Caco-2 (cell line): ENCODE measurements around the gene CADM4. TPM values are rescaled to one million over a fixed set of nuclear protein-coding genes. Genes with fewer than 3 reads are reported as not detected.

ENCODE experiments used
- BruUV-seq: library from RNA; stranded (reverse); fragments of 400-500 nt; replicated peaks from 2 replicates; lab custom pipeline; 2021; lab: Mats Ljungman, UMichigan
- CTCF ChIA-PET: fragments of 300-600 bp; sonication (Branson Sonifier 250); formaldehyde crosslinking; loops from one replicate; lab custom pipeline; 2022; ENCODE audit warnings: antibody characterized with exemption; lab: Charles Lee
- POLR2A ChIA-PET: fragments of 300-600 bp; sonication (Branson Sonifier 250); formaldehyde crosslinking; loops from one replicate; lab custom pipeline; 2022; ENCODE audit warnings: antibody characterized with exemption; lab: Charles Lee
- DNase-seq, 2 experiments: peaks; one replicate each; pipeline versions ENCODE4 v3.0.0 to v3.0.0-alpha.2; 2020 to 2022
- H3K27me3 ChIP-seq: replicated peaks from 2 replicates; pipeline ENCODE4 v1.6.0; 2011; ENCODE audit warnings: low read length; ENCODE audit not compliant: control insufficient read depth, insufficient read depth
- H3K36me3 ChIP-seq: 2 replicates; pipeline ENCODE4 v1.5.1; 2011; ENCODE audit warnings: low read length; ENCODE audit not compliant: control insufficient read depth, insufficient read depth
- H3K4me1 ChIP-seq: fragments of 250-450 bp; sonication (Bioruptor Pico); 2 replicates; pipeline ENCODE4 v1.5.1; 2020; ENCODE audit warnings: mild to moderate bottlenecking
- H3K4me3 ChIP-seq: 2 replicates; pipeline ENCODE4 v1.5.1; 2011; ENCODE audit warnings: low read depth, mild to moderate bottlenecking, control low read depth, low read length
- H3K9me3 ChIP-seq: fragments of 250-450 bp; sonication (Bioruptor Pico); 2 replicates; pipeline ENCODE4 v1.5.1; 2020; ENCODE audit warnings: mild to moderate bottlenecking, moderate library complexity
- H3K27ac Mint-ChIP-seq: one replicate; pipeline ENCODE4 v1.8.0; 2022; ENCODE audit warnings: mixed read lengths; ENCODE audit not compliant: unreplicated experiment
- H3K27me3 Mint-ChIP-seq: one replicate; pipeline ENCODE4 v1.8.0; 2022; ENCODE audit warnings: mixed read lengths; ENCODE audit not compliant: insufficient read depth, unreplicated experiment
- H3K36me3 Mint-ChIP-seq: one replicate; pipeline ENCODE4 v1.8.0; 2022; ENCODE audit warnings: mild to moderate bottlenecking, mixed read lengths; ENCODE audit not compliant: insufficient read depth, unreplicated experiment
- H3K4me1 Mint-ChIP-seq: one replicate; pipeline ENCODE4 v1.8.0; 2022; ENCODE audit warnings: low read depth, mixed read lengths; ENCODE audit not compliant: unreplicated experiment
- H3K4me3 Mint-ChIP-seq: one replicate; pipeline ENCODE4 v1.8.0; 2022; ENCODE audit warnings: mild to moderate bottlenecking, moderate library complexity, mixed read lengths; ENCODE audit not compliant: unreplicated experiment
- H3K9me3 Mint-ChIP-seq: one replicate; pipeline ENCODE4 v1.8.0; 2022; ENCODE audit warnings: mixed read lengths; ENCODE audit not compliant: unreplicated experiment
- CTCF ChIP-seq, 2 experiments: fragments of 200-600 bp in 1 of 2; IDR thresholded peaks; 1 replicate in 1 of 2; 2 replicates in 1 of 2; pipeline versions ENCODE4 v1.5.1 to v1.8.0; 2011 to 2022; ENCODE audit warnings: antibody characterized with exemption in 1 of 2, control low read depth in 1 of 2, inconsistent platforms in 1 of 2, low read depth in 1 of 2, low read length in 1 of 2, mild to moderate bottlenecking in 1 of 2, moderate library complexity in 1 of 2; ENCODE audit not compliant: insufficient read depth in 1 of 2, severe bottlenecking in 1 of 2, unreplicated experiment in 1 of 2
- intact Hi-C: fragments of 100-400 bp; cut with micrococcal nuclease; formaldehyde crosslinking; loops from one replicate; pipeline ENCODE4 v1.10.0; 2022; ENCODE audit not compliant: unreplicated experiment
- total RNA-seq: library from RNA; stranded (reverse); gene quantifications from 2 replicates; pipeline ENCODE4 v1.2.3, GENCODE V29; 2022

CADM4 gene
- total RNA-seq, 1 experiment from 2014 or later = 13.2 TPM

GRCh38 chr19:43678512-43679261 is 39.0 kb upstream of the CADM4 start:
- Histone ChIP-seq H3K9me3 (no peaks in the 10 kb centered on the region), H3K27me3 (no peaks in the 10 kb centered on the region)

DNA sequence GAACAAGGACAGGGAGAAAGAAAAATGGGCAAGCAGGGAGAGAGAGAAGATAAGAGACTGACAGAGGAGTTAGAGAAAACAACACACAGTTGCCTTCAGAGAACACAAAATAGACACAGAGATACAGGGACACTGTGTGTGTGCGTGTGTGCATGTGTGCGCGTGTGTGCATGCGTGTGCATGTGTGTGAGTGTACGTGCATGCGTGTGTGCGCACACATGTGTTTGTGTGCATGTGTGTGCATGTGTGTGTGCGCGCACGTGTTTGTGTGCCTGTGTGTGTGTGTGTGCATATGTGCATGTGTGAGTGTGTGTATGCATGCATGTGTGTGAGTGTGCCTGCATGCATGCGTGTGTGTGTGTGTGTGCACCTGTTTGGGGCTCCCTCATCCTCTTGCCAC is 36.3 kb upstream of the CADM4 start:
- POLR2A ChIA-PET = no interaction called here
- DNase-seq = no peak
- no TSS peak for BruUV-seq
- no peaks in the 10 kb centered on the region for H3K9me3 ChIP-seq
- intact Hi-C loops = no loop called here
- Mint-ChIP-seq H3K36me3 (peaks cover 5% of the 10 kb centered on the region), H3K27me3 (peaks cover 3% of the 10 kb centered on the region), H3K27ac (no peak overlapping the region), H3K9me3 (no peaks in the 10 kb centered on the region), H3K4me3 (no peak overlapping the region), H3K4me1 (peaks cover 23% of the 10 kb centered on the region)
- H3K4me3 ChIP-seq = no peak overlapping the region
- H3K4me1 ChIP-seq = peaks cover 18% of the 10 kb centered on the region
- H3K36me3 ChIP-seq = no peaks in the 10 kb centered on the region
- CTCF ChIA-PET = no interaction called here
- no peak for TF ChIP-seq CTCF (IDR thresholded peaks at IDR 0.05; ENCODE audit: insufficient read depth in 1 of 2, low read depth in 1 of 2, low read length in 1 of 2, severe bottlenecking in 1 of 2, unreplicated experiment in 1 of 2)
- no peaks in the 10 kb centered on the region for H3K27me3 ChIP-seq

More at GRCh38 chr19:43678512-43679261, 39.0 kb upstream of the CADM4 start:
- no peaks in the 10 kb centered on the region for H3K27me3 Mint-ChIP-seq
- H3K4me3 ChIP-seq = no peak overlapping the region
- no TSS peak for BruUV-seq
- H3K36me3 ChIP-seq = no peaks in the 10 kb centered on the region
- H3K36me3 Mint-ChIP-seq = peaks cover 5% of the 10 kb centered on the region
- DNase-seq = no peak
- H3K4me1 ChIP-seq = peaks cover 13% of the 10 kb centered on the region
- ChIA-PET POLR2A (interaction anchor here (0.9 to 1.0 kb wide), 2 partner anchors 10 kb away, joined by 3 read pairs; no protein-coding TSS in a partner anchor), CTCF (interaction anchor here (0.5 kb wide), 1 partner anchor 146 kb away, joined by 3 read pairs; the partner anchor contains the start of gene ZNF575)
- peaks cover 17% of the 10 kb centered on the region for H3K4me1 Mint-ChIP-seq
- intact Hi-C loops = no loop called here
- no peak overlapping the region for H3K27ac Mint-ChIP-seq
- no peak for TF ChIP-seq CTCF (IDR thresholded peaks at IDR 0.05; ENCODE audit: insufficient read depth in 1 of 2, low read depth in 1 of 2, low read length in 1 of 2, severe bottlenecking in 1 of 2, unreplicated experiment in 1 of 2)
- H3K9me3 Mint-ChIP-seq = no peaks in the 10 kb centered on the region
- no peak overlapping the region for H3K4me3 Mint-ChIP-seq

GRCh38 chr19:43675269-43675879 is 35.7 kb upstream of the CADM4 start:
- BruUV-seq = no TSS peak
- Histone ChIP-seq H3K9me3 (no peaks in the 10 kb centered on the region), H3K4me1 (peaks cover 21% of the 10 kb centered on the region), H3K36me3 (no peaks in the 10 kb centered on the region), H3K4me3 (no peak overlapping the region), H3K27me3 (no peaks in the 10 kb centered on the region)
- intact Hi-C loops = no loop called here
- TF ChIP-seq CTCF (IDR thresholded peaks at IDR 0.05; ENCODE audit: insufficient read depth in 1 of 2, low read depth in 1 of 2, low read length in 1 of 2, severe bottlenecking in 1 of 2, unreplicated experiment in 1 of 2) = no peak
- ChIA-PET POLR2A (no interaction called here), CTCF (no interaction called here)
- H3K27me3 Mint-ChIP-seq = peaks cover 3% of the 10 kb centered on the region
- peaks cover 23% of the 10 kb centered on the region for H3K4me1 Mint-ChIP-seq
- peak in 1 of 2 experiments; percentile 46 for DNase-seq
- H3K9me3 Mint-ChIP-seq = no peaks in the 10 kb centered on the region
- no peak overlapping the region for H3K4me3 Mint-ChIP-seq
- peaks cover 5% of the 10 kb centered on the region for H3K36me3 Mint-ChIP-seq
- peak overlapping the region; percentile 2 for H3K27ac Mint-ChIP-seq
